ENCODE measurements around the gene OR51B2.

OR51B2 gene

GRCh38 chr11:5280582-5281102 lies 43.5 kb downstream of the OR51B2 start:
- peak; percentile 59 for DNase-seq

- no peak for DNase-seq
Measured at GRCh38 chr11:5279471-5280090, 44.5 kb downstream of the OR51B2 start.

- no peak for DNase-seq
Measured at GRCh38 chr11:5277807-5278382, 46.2 kb downstream of the OR51B2 start.

- DNase-seq, result no peak
Measured at GRCh38 chr11:5276697-5277096, 47.4 kb downstream of the OR51B2 start.

- DNase-seq, result no peak
Measured at GRCh38 chr11:5275369-5276110, 48.6 kb downstream of the OR51B2 start.

GRCh38 chr11:5274395-5274794 lies 49.7 kb downstream of the OR51B2 start:
- no peak for DNase-seq
